K562 treated with DMSO at 1 percent for 12 hours (cell line): ENCODE results near the gene MDN1. TPM values are rescaled to one million over a fixed set of nuclear protein-coding genes. Genes with fewer than 3 reads are reported as not detected.

Experiments used
- total RNA-seq: library from RNA; unstranded; fragments of 300-600 nt; gene quantifications from 2 replicates; pipeline ENCODE4 v1.2.3, GENCODE V29; 2022; ENCODE audit not compliant: insufficient read depth

Gene MDN1, protein sequence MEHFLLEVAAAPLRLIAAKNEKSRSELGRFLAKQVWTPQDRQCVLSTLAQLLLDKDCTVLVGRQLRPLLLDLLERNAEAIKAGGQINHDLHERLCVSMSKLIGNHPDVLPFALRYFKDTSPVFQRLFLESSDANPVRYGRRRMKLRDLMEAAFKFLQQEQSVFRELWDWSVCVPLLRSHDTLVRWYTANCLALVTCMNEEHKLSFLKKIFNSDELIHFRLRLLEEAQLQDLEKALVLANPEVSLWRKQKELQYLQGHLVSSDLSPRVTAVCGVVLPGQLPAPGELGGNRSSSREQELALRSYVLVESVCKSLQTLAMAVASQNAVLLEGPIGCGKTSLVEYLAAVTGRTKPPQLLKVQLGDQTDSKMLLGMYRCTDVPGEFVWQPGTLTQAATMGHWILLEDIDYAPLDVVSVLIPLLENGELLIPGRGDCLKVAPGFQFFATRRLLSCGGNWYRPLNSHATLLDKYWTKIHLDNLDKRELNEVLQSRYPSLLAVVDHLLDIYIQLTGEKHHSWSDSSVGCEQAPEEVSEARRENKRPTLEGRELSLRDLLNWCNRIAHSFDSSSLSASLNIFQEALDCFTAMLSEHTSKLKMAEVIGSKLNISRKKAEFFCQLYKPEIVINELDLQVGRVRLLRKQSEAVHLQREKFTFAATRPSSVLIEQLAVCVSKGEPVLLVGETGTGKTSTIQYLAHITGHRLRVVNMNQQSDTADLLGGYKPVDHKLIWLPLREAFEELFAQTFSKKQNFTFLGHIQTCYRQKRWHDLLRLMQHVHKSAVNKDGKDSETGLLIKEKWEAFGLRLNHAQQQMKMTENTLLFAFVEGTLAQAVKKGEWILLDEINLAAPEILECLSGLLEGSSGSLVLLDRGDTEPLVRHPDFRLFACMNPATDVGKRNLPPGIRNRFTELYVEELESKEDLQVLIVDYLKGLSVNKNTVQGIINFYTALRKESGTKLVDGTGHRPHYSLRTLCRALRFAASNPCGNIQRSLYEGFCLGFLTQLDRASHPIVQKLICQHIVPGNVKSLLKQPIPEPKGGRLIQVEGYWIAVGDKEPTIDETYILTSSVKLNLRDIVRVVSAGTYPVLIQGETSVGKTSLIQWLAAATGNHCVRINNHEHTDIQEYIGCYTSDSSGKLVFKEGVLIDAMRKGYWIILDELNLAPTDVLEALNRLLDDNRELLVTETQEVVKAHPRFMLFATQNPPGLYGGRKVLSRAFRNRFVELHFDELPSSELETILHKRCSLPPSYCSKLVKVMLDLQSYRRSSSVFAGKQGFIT (N-terminal part only)
- 2.9 and 6.7 TPM in 2 replicates for total RNA-seq

DNA sequence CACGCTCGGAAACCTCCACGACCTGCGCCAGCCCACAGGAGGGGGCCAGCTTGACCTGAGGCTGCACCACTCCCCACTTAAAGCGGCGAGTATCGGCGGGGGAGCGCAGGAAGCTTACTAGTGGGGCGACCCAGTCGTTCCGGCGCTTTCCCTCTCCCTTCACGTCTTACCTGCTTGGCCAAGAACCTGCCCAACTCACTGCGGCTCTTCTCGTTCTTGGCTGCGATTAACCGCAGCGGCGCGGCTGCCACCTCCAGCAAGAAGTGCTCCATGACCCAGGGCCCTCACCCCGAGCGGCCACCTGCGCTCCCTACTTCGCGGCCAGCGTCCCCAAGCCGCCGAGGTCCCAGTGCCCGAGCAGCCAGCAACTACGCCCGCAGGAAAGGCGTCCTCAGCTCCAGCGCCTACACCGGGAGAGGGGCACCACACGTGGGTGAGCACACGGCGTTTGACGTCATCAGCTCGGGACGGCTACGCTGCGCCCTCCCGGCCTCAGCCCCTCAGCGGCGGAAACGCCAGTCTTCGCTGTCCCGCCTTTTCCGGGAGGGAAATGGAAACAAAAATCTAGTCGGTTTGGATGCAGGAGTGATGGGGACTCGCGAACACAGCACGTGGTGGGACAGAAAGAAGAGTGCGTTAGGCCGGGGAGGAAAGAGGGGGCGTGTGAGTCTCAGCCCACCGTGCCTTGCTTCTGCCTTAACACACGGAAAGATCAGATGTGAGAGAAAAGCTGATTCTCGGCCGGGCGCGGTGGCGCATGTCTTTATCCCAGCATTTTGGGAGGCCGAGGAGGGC lies at the start of gene MDN1:
Gene MDN1, minus strand, starts transcription at position 459 of the 795 bp plus-strand sequence. Its CDS starts 187 bp downstream, at position 272.

DNA sequence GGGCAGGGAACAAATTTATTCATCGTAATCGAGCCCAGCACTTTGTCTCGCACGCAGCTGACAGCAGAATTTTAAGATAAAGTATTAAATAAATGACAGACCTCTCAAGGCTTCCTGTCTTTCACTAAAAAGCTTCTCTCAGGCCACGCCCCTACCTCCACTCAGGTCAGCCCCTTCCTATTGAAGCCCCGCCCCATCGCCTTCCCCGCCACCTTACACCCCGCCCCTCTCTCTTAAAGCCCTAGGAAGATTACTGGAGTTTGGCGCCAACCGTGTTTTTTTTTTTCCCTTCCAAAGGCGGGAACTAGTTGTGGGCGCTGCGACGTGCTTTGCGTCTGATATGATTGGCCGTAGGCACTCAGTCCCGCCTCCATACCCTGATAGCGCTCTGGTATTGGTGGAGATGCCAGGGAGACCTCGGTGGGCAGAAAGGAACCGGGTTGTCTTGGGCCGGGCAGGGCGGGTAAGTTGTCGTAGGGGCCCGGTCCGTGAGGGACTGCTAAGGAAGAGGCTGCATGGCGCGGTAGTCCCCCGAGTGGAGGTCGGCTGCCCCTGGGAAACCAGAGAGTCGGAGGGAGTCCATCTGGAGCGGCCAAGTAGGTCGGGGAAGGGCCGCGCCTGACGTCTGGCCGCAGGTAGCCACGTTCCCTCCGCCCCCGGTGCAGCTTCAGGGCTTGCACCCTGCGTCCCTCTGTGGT lies 10.0 kb upstream of the MDN1 start, which contains the start of gene CASP8AP2:
Gene CASP8AP2, plus strand, starts transcription at position 409 of the 698 bp plus-strand sequence.

GRCh38 chr6:89638320-89639195 lies 181.0 kb downstream of the MDN1 start, which contains the start of gene LYRM2:
TSS of gene LYRM2 (minus strand) at chr6:89638747. CDS start at chr6:89638716, 31 bp downstream.

Other genes with a start within 250 kb of the MDN1 start
- gene LYRM2, start 181.0 kb downstream of the MDN1 start, total RNA-seq: 15.7 and 31.3 TPM in 2 replicates
- gene CASP8AP2, start 10.1 kb upstream of the MDN1 start, total RNA-seq: 2.4 and 13.9 TPM in 2 replicates
- gene GJA10, start 74.7 kb upstream of the MDN1 start, total RNA-seq: not detected in 2 replicates